ENCODE measurements around the gene GALK2.
"Not testable (repeated sequence)": the region's sequence is repeated elsewhere in the genome, so short reads cannot be mapped to it uniquely, and the experiment has no call there.

GALK2 gene

GRCh38 chr15:49155834-49156627 is 14.0 kb upstream of the GALK2 start:
- peak overlapping the region; percentile 81 for H3K4me3 ChIP-seq (ENCODE audit: low read length)
- DNase-seq (ENCODE audit: low read depth, low spot score) = no peak

GRCh38 chr15:49163678-49164077 is 6.4 kb upstream of the GALK2 start:
- no peak for DNase-seq (ENCODE audit: low read depth, low spot score)
- H3K4me3 ChIP-seq (ENCODE audit: low read length) = no peak overlapping the region

- no peak for DNase-seq (ENCODE audit: low read depth, low spot score)
- H3K4me3 ChIP-seq (ENCODE audit: low read length) = no peak overlapping the region
Measured at GRCh38 chr15:49164865-49165264, 5.2 kb upstream of the GALK2 start.

- DNase-seq (ENCODE audit: low read depth, low spot score) = no peak
- no peak overlapping the region for H3K4me3 ChIP-seq (ENCODE audit: low read length)
Measured at GRCh38 chr15:49168016-49168415, 2.0 kb upstream of the GALK2 start.

- DNase-seq (ENCODE audit: low read depth, low spot score) = no peak
- no peak overlapping the region for H3K4me3 ChIP-seq (ENCODE audit: low read length)
Measured at GRCh38 chr15:49171790-49172189, 1.7 kb downstream of the GALK2 start.

- H3K4me3 ChIP-seq (ENCODE audit: low read length) = no peak overlapping the region
- DNase-seq (ENCODE audit: low read depth, low spot score) = no peak
Measured at GRCh38 chr15:49174902-49175301, 4.9 kb downstream of the GALK2 start.

GRCh38 chr15:49175582-49176397 is 5.7 kb downstream of the GALK2 start:
- not testable (repeated sequence) for H3K4me3 ChIP-seq (ENCODE audit: low read length); DNase-seq (ENCODE audit: low read depth, low spot score)

- H3K4me3 ChIP-seq (ENCODE audit: low read length) = no peak overlapping the region
- DNase-seq (ENCODE audit: low read depth, low spot score) = no peak
Measured at GRCh38 chr15:49178497-49178896, 8.4 kb downstream of the GALK2 start.

GRCh38 chr15:49179433-49180190 is 9.6 kb downstream of the GALK2 start:
- no peak for DNase-seq (ENCODE audit: low read depth, low spot score)
- no peak overlapping the region for H3K4me3 ChIP-seq (ENCODE audit: low read length)

GRCh38 chr15:49182128-49182527 is 12.1 kb downstream of the GALK2 start:
- DNase-seq (ENCODE audit: low read depth, low spot score) = no peak
- H3K4me3 ChIP-seq (ENCODE audit: low read length) = no peak overlapping the region

- not testable (repeated sequence) for H3K4me3 ChIP-seq (ENCODE audit: low read length); DNase-seq (ENCODE audit: low read depth, low spot score)
Measured at GRCh38 chr15:49183741-49184140, 13.7 kb downstream of the GALK2 start.

GRCh38 chr15:49185473-49185872 is 15.4 kb downstream of the GALK2 start:
- no peak overlapping the region for H3K4me3 ChIP-seq (ENCODE audit: low read length)
- peak; percentile 51 for DNase-seq (ENCODE audit: low read depth, low spot score)

GRCh38 chr15:49187549-49188245 is 17.6 kb downstream of the GALK2 start:
- DNase-seq (ENCODE audit: low read depth, low spot score) = no peak
- no peak overlapping the region for H3K4me3 ChIP-seq (ENCODE audit: low read length)

GRCh38 chr15:49188933-49189332 is 18.9 kb downstream of the GALK2 start:
- H3K4me3 ChIP-seq (ENCODE audit: low read length) = no peak overlapping the region
- no peak for DNase-seq (ENCODE audit: low read depth, low spot score)

GRCh38 chr15:49189631-49190030 is 19.6 kb downstream of the GALK2 start:
- no peak for DNase-seq (ENCODE audit: low read depth, low spot score)
- H3K4me3 ChIP-seq (ENCODE audit: low read length) = no peak overlapping the region

- no peak for DNase-seq (ENCODE audit: low read depth, low spot score)
- H3K4me3 ChIP-seq (ENCODE audit: low read length) = no peak overlapping the region
Measured at GRCh38 chr15:49190586-49190985, 20.5 kb downstream of the GALK2 start.

GRCh38 chr15:49191892-49192291 is 21.8 kb downstream of the GALK2 start:
- DNase-seq (ENCODE audit: low read depth, low spot score) = no peak
- H3K4me3 ChIP-seq (ENCODE audit: low read length) = no peak overlapping the region

- H3K4me3 ChIP-seq (ENCODE audit: low read length) = no peak overlapping the region
- no peak for DNase-seq (ENCODE audit: low read depth, low spot score)
Measured at GRCh38 chr15:49196856-49197255, 26.8 kb downstream of the GALK2 start.

GRCh38 chr15:49199666-49200065 is 29.6 kb downstream of the GALK2 start:
- DNase-seq (ENCODE audit: low read depth, low spot score) = no peak
- no peak overlapping the region for H3K4me3 ChIP-seq (ENCODE audit: low read length)

Data from Jurkat, Clone E6-1 (cell line).